GM10847 (cell line): Measurements from ENCODE around the gene PSMD1.

Source experiments
- POLR2A ChIP-seq: IDR thresholded peaks from 2 replicates; pipeline ENCODE4 v1.6.1; 2011; ENCODE audit not compliant: insufficient read length; ENCODE audit errors: extremely low read depth

PSMD1 gene

GRCh38 chr2:231030725-231031124 is 25.9 kb upstream of the PSMD1 start:
- TF ChIP-seq POLR2A = no peak

- TF ChIP-seq POLR2A = no peak
These were observed 24.0 kb upstream of the PSMD1 start for GRCh38 chr2:231032575-231033140.

- TF ChIP-seq POLR2A = no peak
These were observed 23.2 kb upstream of the PSMD1 start for GRCh38 chr2:231033147-231034132.

DNA sequence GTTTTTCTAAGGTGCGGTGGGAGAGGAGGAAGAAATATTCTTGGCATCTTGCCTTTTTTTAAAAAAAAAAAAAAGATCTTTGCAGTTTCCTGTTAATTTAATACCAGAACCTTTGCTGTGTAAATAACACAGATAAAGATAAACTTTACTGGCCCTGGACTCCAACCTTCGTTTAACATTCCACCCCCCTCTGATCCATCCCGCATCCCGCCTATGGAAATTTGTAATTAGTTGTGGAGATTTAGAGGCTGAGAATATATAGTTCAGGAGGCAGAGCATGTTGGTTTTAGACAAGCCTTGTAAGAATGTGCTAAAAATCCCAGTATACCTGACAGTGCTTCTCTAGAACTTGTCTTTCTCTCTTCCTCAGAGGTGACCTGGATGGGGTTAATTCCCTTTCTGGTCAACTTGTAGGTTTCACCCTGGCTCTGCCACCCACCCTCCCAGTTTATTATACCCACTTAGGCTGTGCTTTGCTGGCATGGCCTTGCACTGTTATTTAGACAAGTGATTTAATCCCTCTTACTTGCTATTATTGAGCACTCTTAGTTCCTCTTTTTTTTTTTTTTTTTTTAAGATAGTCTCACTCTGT is 22.3 kb upstream of the PSMD1 start:
- no peak for TF ChIP-seq POLR2A

DNA sequence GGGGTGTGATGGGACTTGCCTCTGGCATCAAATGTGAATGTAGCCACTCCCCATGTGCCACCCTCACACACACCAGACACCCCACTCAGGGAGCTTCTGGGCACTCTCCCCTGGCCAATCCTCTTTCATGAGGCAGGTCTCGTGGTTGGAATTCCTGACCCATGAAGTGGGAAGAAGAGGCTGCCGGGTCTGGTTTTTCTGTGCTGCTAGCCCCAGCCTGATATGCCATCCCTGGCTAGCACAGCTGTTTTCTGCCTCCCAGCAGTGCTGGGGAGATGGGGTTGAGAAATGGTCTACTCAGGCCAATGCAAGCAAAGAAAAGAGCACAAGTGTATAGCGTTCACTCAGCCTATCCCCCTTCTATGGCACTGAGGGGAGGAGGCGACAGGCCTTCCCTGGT is 20.5 kb upstream of the PSMD1 start:
- TF ChIP-seq POLR2A = no peak

DNA sequence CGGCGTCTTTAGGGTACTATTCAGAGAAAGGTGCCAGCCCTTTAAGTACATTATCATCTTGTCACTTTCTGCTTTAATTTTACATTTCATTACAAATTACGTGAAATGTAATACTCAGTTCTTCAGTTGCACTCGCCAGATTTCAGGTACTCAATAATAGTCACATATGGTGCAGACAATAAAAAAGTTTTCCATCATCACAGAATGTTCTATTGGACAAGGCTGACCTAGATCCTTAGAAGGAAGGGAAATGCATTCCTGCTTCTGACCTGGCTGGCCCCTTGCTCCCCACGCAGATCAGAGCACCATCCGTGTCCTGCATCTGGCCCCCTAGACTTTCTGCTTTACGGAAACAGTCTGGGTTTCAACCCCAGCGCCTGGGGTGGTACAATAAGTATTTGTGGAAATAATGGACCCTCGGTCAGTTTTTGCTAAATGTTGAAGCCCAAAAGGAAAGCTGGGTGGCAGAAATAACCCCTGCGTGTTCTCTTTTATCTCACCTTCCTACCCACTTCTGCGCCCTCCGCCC is 20.0 kb upstream of the PSMD1 start:
- TF ChIP-seq POLR2A = no peak

- TF ChIP-seq POLR2A = no peak
These were observed 19.4 kb upstream of the PSMD1 start, which contains the start of gene C2orf72 for GRCh38 chr2:231037202-231037730. TSS of gene C2orf72 (plus strand) at chr2:231037523. CDS start at chr2:231037566, 43 bp downstream.

GRCh38 chr2:231037731-231038482 is 18.8 kb upstream of the PSMD1 start:
- TF ChIP-seq POLR2A = no peak

DNA sequence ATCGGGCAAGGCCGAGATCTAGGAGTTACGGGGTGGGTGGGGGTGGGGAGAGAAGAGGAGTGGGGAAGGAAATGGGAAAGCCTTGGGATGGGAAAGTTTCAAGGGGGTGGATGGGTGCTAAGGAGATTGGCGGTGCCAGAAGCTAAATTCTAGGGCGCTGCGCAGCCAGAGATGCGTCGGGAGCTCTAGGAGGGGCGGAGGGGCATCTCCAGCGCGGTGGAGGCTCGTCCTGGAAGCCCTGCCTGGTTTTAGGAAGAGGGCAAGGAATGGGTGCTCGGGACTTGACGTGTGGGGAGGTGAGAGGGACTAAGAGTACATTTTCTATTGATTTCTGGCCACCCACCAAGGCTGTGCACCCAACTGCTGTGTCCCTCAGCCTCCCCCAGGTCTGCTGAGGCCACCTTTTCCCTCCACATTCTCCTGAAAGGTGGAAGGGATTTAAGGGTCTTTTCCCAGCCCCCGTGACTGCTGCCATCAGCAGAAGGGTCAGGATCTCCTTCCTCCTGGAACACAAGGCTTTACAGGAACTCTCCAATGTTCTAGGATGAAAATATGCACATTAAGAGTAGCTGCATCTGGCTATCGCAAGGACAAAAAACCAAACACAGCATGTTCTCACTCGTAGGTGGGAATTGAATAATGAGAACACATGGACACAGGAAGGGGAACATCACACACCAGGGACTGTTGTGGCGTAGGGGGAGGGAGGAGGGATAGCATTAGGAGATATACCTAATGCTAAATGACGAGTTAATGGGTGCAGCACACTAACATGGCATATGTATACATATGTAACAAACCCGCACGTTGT is 18.0 kb upstream of the PSMD1 start:
- TF ChIP-seq POLR2A = no peak

DNA sequence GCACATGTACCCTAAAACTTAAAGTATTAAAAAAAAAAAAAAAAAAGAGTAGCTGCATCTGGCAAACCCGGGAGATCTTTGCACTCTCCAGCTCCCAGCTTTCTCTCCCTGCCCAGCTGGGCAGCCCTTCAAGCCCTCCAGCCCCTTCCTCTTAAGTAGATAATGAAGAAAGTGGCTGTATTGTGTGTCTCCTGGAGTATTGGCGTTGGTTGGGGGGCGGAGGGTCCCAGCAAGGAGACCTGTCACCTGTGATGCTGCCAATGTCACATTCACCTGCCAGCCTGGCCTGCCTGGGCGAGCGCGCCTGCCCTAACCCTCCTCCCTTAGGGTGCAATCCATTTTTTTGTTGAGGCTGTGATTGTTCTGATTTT is 17.4 kb upstream of the PSMD1 start:
- no peak for TF ChIP-seq POLR2A

GRCh38 chr2:231039821-231040364 is 16.8 kb upstream of the PSMD1 start:
- TF ChIP-seq POLR2A = no peak

- TF ChIP-seq POLR2A = no peak
These were observed 15.5 kb upstream of the PSMD1 start for GRCh38 chr2:231041061-231041689.

DNA sequence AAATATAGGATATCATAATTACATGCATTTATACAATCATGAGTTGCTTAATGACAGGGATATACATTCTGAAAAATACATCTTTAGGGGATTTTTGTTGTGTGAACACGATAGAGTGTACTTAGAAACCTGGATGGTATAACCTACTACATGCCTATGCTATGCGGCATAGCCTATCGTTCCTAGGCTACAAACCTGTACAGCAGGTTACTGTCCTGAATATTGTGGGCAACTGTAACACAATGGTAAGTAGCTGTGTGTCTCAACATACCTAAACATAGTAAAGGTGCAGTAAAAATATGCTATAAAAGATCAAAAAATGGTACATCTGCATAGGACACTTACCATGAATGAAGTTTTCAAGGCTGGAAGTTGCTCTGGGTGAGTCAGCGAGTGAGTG is 12.9 kb upstream of the PSMD1 start:
- TF ChIP-seq POLR2A = no peak
